Activated naive CD8-positive, alpha-beta T cell (primary cell): Measurements from ENCODE around the gene PPP1R13L.

Experiments used
- H3K27ac Mint-ChIP-seq: one replicate; pipeline ENCODE4 v1.8.0; 2021; ENCODE audit warnings: mixed read lengths
- H3K27me3 Mint-ChIP-seq: one replicate; pipeline ENCODE4 v1.8.0; 2021; ENCODE audit warnings: mixed read lengths
- H3K36me3 Mint-ChIP-seq: one replicate; pipeline ENCODE4 v1.8.0; 2021; ENCODE audit warnings: mixed read lengths
- H3K4me1 Mint-ChIP-seq: one replicate; pipeline ENCODE4 v1.8.0; 2021; ENCODE audit warnings: low read depth, mixed read lengths
- H3K4me3 Mint-ChIP-seq: one replicate; pipeline ENCODE4 v1.8.0; 2021; ENCODE audit warnings: mild to moderate bottlenecking, mixed read lengths
- H3K9me3 Mint-ChIP-seq: one replicate; pipeline ENCODE4 v1.8.0; 2021; ENCODE audit warnings: low read depth, mixed read lengths

The PPP1R13L gene

GRCh38 chr19:45354241-45354842 lies 50.5 kb downstream of the PPP1R13L start:
- H3K4me3 Mint-ChIP-seq, result no peak overlapping the region
- H3K27me3 Mint-ChIP-seq, result no peaks in the 10 kb centered on the region
- H3K9me3 Mint-ChIP-seq, result no peaks in the 10 kb centered on the region
- H3K27ac Mint-ChIP-seq, result no peak overlapping the region
- no peaks in the 10 kb centered on the region for H3K36me3 Mint-ChIP-seq
- H3K4me1 Mint-ChIP-seq, result no peaks in the 10 kb centered on the region

DNA sequence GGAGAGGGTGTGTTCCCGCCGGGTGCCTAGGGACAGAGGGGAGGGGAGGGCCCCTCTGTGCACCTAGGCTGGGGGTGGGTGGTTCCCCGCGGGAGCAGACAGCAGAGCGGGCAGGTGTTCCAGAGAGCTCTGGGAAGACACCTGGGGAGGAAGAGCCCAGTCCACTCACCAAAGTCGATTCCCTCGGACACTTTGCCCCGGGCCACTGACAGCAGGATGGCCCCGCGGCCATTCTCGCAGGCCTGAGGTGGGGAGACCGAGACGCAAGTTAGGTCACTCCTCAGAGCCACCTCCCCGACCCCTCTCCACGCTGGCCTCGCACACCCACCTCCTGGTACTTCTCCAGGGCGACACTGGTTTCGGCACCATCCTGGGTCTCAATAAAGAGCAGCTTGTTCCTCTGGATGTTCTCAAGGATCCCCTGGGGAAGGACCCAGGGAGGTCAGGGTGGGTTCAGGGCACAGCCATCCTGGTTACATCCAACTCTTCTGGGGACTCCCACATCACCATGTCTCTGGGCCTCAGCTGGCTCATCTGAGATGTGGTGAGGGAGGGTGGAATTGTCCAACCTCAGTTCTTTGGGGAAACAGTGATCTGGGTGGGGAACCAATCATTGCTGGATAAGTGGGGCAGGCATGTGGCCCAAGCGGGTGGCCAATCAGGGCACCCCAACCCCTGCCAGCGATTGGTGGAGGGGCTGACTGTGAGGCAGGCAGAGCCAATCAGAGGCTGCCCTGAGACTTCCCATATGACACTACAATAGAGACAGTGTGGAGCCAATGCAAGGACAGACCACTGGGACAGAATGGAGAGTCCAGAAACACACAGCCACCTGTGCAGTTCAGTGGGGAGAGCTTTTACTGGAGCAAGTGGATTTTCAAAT lies 51.7 kb downstream of the PPP1R13L start:
- H3K36me3 Mint-ChIP-seq, result no peaks in the 10 kb centered on the region
- no peak overlapping the region for H3K4me3 Mint-ChIP-seq
- H3K27ac Mint-ChIP-seq, result no peak overlapping the region
- no peaks in the 10 kb centered on the region for H3K27me3 Mint-ChIP-seq
- H3K4me1 Mint-ChIP-seq, result no peaks in the 10 kb centered on the region
- no peaks in the 10 kb centered on the region for H3K9me3 Mint-ChIP-seq

DNA sequence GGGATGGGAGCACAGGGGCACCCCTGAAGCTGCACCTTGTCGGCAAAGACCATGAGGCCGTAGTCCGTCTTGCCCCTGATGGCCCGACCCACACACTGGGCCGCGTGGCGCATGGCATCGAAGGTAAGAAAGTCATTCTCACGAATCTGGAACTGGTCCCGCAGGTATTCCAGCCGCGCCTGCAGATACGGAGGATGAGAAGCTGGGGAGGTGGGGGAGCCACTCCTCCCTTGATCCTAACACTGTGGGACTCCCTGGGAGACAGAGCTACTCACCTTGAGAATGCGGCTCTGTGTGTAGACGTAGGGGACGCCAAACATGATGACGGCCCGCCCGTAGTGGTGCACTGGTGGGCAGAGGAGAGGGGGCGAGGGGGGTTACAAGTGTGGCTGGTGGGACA lies 52.4 kb downstream of the PPP1R13L start:
- H3K4me3 Mint-ChIP-seq, result no peak overlapping the region
- H3K4me1 Mint-ChIP-seq, result no peaks in the 10 kb centered on the region
- H3K9me3 Mint-ChIP-seq, result no peaks in the 10 kb centered on the region
- no peaks in the 10 kb centered on the region for H3K36me3 Mint-ChIP-seq
- no peaks in the 10 kb centered on the region for H3K27me3 Mint-ChIP-seq
- no peak overlapping the region for H3K27ac Mint-ChIP-seq

DNA sequence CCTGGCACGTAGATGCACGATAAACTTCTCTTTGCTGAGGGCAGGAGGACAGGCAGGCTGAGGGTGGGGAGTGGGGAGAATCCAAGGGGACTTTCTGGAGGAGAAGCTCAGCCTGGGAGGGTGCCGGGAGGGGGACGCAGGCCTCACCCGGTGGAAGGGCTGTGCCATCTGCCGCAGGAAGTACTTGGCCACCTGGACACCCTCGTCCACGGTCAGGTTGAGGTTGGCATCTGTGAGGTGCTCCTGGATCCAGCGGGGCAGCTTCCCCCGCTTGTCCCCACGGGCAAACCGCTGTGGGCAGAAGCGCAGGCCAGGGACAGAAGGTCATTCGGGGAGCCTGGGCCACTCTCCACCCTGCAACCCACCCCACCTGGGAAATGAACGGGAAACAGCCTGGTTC lies 52.8 kb downstream of the PPP1R13L start:
- H3K27me3 Mint-ChIP-seq, result no peaks in the 10 kb centered on the region
- H3K36me3 Mint-ChIP-seq, result no peaks in the 10 kb centered on the region
- H3K4me3 Mint-ChIP-seq, result no peak overlapping the region

GRCh38 chr19:45351401-45351952 lies 53.4 kb downstream of the PPP1R13L start:
- no peaks in the 10 kb centered on the region for H3K36me3 Mint-ChIP-seq
- no peak overlapping the region for H3K27ac Mint-ChIP-seq
- no peak overlapping the region for H3K4me3 Mint-ChIP-seq
- no peaks in the 10 kb centered on the region for H3K4me1 Mint-ChIP-seq
- H3K9me3 Mint-ChIP-seq, result no peaks in the 10 kb centered on the region
- no peaks in the 10 kb centered on the region for H3K27me3 Mint-ChIP-seq

More for the DNA sequence above, 52.8 kb downstream of the PPP1R13L start:
- no peak overlapping the region for H3K27ac Mint-ChIP-seq
- H3K9me3 Mint-ChIP-seq, result no peaks in the 10 kb centered on the region
- no peaks in the 10 kb centered on the region for H3K4me1 Mint-ChIP-seq

DNA sequence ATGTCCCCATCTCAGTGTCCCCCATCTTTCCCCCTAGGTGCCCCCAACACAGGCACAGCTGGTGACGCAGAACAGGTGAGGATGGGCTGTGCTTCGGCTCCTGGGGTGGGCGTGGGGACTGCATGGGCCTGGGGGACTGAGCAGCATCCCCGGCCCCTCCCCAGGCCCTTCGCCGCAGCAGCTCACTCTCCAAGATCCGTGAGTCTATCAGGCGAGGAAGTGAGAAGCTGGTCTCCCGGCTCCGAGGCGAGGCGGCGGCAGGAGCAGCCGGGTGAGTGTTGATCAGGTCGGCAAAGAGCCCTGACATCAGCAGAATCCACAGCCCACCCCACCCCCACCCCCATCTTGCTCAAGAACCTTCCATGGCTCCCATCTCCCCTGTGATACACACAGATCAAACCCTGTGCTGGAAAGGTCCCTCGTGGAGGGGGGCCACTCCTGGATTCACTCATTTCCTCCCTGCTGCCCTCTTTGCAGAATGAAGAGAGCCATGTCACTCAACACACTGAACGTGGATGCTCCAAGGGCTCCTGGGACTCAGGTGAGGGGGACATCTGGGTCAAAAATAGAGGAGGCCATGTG lies 54.3 kb downstream of the PPP1R13L start:
- Mint-ChIP-seq H3K9me3 (no peaks in the 10 kb centered on the region), H3K36me3 (no peaks in the 10 kb centered on the region), H3K27me3 (no peaks in the 10 kb centered on the region), H3K4me1 (no peaks in the 10 kb centered on the region), H3K4me3 (no peak overlapping the region), H3K27ac (no peak overlapping the region)

DNA sequence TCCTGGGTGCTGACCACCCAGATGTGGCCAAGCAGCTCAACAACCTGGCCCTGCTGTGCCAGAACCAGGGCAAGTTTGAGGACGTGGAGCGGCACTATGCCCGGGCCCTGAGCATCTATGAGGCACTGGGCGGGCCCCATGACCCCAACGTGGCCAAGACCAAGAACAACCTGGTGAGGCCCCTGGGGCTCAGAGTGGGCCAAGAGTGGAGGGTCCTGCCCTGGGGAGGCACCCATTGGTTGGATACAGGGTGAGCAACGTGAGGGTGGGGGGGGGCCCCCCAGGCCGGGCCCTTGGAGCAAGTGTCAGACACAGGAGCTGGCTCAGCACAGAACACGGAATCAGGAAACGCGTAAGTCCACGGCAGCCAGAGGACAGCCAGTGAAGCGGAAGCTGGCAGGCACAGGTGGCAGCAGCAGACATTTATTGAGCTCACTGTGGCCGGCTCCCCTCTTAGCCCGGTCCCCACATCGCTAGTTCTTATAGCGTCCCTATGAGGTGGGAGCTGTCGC lies 55.4 kb downstream of the PPP1R13L start:
- H3K9me3 Mint-ChIP-seq, result no peaks in the 10 kb centered on the region
- H3K27me3 Mint-ChIP-seq, result peaks cover 2% of the 10 kb centered on the region
- no peak overlapping the region for H3K4me3 Mint-ChIP-seq
- H3K36me3 Mint-ChIP-seq, result no peaks in the 10 kb centered on the region
- H3K27ac Mint-ChIP-seq, result no peak overlapping the region
- H3K4me1 Mint-ChIP-seq, result no peaks in the 10 kb centered on the region

DNA sequence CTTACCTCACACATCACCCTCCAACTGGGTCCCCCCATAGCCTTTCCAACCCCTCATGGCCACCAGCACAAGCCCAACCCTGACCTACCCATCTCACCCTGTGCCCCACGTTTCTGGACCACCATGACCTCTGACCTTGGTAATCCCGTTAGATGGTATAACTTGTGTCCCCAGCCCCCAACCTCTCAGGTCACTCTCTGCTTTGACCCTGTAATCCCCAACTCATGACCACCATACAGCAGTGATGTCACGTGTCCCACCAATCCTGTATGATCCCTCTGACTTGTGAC lies 55.8 kb downstream of the PPP1R13L start:
- Mint-ChIP-seq H3K9me3 (no peaks in the 10 kb centered on the region), H3K27ac (no peak overlapping the region), H3K27me3 (peaks cover 4% of the 10 kb centered on the region), H3K4me1 (no peaks in the 10 kb centered on the region), H3K4me3 (no peak overlapping the region), H3K36me3 (no peaks in the 10 kb centered on the region)

DNA sequence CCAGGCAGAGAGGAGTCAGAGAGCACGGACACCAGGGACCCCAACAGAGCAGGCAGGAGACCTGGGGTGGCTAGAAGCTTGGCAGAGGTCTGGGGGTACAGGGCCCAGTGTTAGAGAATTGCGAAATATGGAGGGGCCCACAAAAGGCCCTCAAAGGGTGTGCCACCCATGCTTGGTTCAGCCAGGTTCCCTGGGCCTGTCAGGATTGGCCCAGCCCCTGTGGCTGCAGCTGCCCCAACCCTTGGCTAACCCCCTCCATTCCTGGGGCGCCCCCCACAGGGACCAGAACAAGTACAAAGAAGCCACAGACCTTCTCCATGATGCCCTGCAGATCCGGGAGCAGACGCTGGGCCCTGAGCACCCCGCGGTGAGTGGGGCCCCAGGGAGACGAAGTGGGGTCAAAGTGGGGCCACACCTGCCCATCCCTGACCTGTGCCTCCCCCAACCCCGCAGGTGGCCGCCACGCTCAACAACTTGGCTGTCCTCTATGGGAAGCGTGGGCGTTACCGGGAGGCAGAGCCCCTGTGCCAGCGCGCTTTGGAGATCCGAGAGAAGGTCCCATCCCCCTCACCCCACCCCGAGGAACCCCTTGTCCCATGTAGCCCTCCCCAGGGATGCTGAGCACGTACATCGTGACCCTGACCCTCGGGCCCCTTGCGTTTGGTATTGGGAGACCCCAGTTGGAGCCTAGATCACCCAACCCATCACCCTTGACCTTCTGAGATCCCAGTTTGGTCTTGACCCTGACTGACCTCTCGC lies 56.3 kb downstream of the PPP1R13L start:
- H3K27ac Mint-ChIP-seq, result no peak overlapping the region
- no peaks in the 10 kb centered on the region for H3K36me3 Mint-ChIP-seq
- H3K4me1 Mint-ChIP-seq, result no peaks in the 10 kb centered on the region
- H3K4me3 Mint-ChIP-seq, result no peak overlapping the region
- H3K27me3 Mint-ChIP-seq, result peaks cover 6% of the 10 kb centered on the region
- no peaks in the 10 kb centered on the region for H3K9me3 Mint-ChIP-seq

GRCh38 chr19:45347570-45348366 lies 57.1 kb downstream of the PPP1R13L start:
- no peaks in the 10 kb centered on the region for H3K36me3 Mint-ChIP-seq
- no peak overlapping the region for H3K4me3 Mint-ChIP-seq
- peaks cover 7% of the 10 kb centered on the region for H3K27me3 Mint-ChIP-seq
- H3K27ac Mint-ChIP-seq, result no peak overlapping the region
- no peaks in the 10 kb centered on the region for H3K4me1 Mint-ChIP-seq
- H3K9me3 Mint-ChIP-seq, result no peaks in the 10 kb centered on the region

DNA sequence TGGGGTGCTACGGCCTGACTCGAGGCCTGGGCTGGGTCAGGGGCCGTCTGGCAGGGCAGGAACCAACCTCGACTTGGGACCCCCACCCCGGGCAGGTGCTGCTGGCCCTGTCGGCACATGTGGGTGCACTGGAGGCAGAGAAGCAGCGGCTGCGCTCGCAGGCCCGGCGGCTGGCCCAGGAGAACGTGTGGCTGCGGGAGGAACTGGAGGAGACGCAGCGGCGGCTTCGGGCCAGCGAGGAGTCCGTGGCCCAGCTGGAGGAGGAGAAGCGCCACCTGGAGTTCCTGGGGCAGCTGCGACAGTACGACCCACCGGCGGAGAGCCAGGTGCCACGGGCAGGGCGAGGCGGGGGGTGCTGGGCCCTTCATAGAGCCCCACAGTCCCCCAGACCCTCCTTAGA lies 58.4 kb downstream of the PPP1R13L start:
- Mint-ChIP-seq H3K27ac (no peak overlapping the region), H3K27me3 (peaks cover 7% of the 10 kb centered on the region), H3K36me3 (no peaks in the 10 kb centered on the region), H3K9me3 (no peaks in the 10 kb centered on the region), H3K4me1 (no peaks in the 10 kb centered on the region), H3K4me3 (no peak overlapping the region)

DNA sequence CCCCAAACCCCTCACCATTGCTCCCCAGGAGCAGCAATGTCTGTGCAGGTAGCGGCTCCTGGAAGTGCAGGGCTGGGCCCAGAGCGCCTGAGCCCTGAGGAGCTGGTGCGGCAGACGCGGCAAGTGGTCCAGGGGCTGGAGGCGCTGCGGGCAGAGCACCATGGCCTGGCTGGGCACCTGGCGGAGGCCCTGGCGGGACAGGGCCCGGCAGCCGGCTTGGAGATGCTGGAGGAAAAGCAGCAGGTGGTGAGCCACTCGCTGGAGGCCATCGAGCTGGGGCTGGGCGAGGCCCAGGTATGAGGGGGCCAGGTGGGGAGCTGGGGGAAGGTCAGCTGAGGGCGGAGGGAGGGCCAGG lies 59.4 kb downstream of the PPP1R13L start:
- no peak overlapping the region for H3K4me3 Mint-ChIP-seq
- H3K9me3 Mint-ChIP-seq, result no peaks in the 10 kb centered on the region
- no peaks in the 10 kb centered on the region for H3K36me3 Mint-ChIP-seq
- no peak overlapping the region for H3K27ac Mint-ChIP-seq
- no peaks in the 10 kb centered on the region for H3K4me1 Mint-ChIP-seq
- H3K27me3 Mint-ChIP-seq, result peaks cover 7% of the 10 kb centered on the region

DNA sequence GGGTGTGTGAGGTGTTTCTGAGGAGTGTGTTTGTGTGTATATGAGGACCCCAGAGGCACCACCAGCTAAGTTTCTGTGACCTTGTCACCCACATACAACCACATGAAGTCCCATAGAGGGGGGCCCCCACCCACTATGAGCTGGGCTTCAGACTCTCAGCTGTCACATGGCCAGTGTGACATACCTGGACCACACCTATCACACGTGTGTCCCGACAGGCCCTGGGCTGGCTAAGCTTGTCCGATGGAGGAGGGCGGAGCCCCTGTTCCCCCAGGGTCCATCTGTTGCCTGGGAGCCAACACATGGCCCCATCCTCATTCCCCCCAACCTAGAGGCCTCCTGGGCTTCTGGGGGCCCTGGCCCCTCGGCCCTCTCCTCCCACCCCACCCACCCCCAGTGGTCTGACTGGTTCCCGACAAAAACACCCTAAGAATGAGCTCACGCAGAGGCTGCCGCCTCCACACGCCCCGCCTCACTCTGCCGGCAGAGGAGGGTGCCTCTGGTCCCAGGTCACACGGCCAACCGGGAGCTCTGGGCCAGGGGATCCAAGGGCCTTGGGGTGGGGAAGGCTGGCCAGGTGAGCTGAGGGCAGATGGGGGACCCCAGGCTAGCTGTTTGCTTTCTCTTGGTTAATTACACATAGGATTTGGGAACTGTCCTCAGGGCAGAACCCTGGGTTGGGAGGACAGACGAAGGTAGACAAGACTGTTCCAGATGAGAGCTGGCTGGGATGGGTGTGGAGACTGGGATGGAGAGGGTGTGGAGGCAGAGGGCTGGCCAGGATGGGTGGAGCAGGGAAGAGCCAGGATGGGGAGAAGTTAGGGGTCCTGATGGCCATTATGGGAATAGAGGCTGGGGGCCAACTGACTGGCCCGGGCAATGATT lies 60.0 kb downstream of the PPP1R13L start:
- H3K36me3 Mint-ChIP-seq, result no peaks in the 10 kb centered on the region
- H3K27ac Mint-ChIP-seq, result no peak overlapping the region
- peaks cover 11% of the 10 kb centered on the region for H3K27me3 Mint-ChIP-seq
- H3K4me3 Mint-ChIP-seq, result no peak overlapping the region
- peaks cover 4% of the 10 kb centered on the region for H3K4me1 Mint-ChIP-seq
- no peaks in the 10 kb centered on the region for H3K9me3 Mint-ChIP-seq
